Measurements from ENCODE around the gene ORAI3.

DNA sequence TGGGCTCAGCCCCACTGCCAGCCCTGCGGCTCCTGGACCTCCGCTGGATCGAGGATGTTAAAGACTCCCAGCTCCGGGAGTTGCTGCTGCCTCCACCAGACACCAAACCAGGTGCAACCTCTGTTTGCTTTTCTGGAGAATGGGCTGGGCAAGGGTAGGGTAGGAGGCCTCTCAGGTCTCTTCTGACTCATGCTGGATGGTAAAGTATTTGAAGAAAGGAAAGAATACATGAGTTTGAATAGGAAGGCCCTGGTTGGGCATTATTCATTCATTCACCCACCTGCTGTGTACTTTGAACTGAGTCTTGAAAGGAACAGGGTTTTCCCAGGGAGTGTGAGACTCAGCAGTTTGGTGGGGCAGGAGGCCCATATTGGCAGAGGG lies 6.5 kb upstream of the ORAI3 start:
- TF ChIP-seq, protein P1, sequence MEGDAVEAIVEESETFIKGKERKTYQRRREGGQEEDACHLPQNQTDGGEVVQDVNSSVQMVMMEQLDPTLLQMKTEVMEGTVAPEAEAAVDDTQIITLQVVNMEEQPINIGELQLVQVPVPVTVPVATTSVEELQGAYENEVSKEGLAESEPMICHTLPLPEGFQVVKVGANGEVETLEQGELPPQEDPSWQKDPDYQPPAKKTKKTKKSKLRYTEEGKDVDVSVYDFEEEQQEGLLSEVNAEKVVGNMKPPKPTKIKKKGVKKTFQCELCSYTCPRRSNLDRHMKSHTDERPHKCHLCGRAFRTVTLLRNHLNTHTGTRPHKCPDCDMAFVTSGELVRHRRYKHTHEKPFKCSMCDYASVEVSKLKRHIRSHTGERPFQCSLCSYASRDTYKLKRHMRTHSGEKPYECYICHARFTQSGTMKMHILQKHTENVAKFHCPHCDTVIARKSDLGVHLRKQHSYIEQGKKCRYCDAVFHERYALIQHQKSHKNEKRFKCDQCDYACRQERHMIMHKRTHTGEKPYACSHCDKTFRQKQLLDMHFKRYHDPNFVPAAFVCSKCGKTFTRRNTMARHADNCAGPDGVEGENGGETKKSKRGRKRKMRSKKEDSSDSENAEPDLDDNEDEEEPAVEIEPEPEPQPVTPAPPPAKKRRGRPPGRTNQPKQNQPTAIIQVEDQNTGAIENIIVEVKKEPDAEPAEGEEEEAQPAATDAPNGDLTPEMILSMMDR (IDR thresholded peaks at IDR 0.05; ENCODE audit: poor library complexity, severe bottlenecking), result no peak
- no peak for TF ChIP-seq MXI1 (conservative IDR thresholded peaks at IDR 0.05; ENCODE audit: poor library complexity, severe bottlenecking)
- no peak for TF ChIP-seq EP300 (conservative IDR thresholded peaks at IDR 0.05; ENCODE audit: poor library complexity, severe bottlenecking)
- TF ChIP-seq, protein P2, sequence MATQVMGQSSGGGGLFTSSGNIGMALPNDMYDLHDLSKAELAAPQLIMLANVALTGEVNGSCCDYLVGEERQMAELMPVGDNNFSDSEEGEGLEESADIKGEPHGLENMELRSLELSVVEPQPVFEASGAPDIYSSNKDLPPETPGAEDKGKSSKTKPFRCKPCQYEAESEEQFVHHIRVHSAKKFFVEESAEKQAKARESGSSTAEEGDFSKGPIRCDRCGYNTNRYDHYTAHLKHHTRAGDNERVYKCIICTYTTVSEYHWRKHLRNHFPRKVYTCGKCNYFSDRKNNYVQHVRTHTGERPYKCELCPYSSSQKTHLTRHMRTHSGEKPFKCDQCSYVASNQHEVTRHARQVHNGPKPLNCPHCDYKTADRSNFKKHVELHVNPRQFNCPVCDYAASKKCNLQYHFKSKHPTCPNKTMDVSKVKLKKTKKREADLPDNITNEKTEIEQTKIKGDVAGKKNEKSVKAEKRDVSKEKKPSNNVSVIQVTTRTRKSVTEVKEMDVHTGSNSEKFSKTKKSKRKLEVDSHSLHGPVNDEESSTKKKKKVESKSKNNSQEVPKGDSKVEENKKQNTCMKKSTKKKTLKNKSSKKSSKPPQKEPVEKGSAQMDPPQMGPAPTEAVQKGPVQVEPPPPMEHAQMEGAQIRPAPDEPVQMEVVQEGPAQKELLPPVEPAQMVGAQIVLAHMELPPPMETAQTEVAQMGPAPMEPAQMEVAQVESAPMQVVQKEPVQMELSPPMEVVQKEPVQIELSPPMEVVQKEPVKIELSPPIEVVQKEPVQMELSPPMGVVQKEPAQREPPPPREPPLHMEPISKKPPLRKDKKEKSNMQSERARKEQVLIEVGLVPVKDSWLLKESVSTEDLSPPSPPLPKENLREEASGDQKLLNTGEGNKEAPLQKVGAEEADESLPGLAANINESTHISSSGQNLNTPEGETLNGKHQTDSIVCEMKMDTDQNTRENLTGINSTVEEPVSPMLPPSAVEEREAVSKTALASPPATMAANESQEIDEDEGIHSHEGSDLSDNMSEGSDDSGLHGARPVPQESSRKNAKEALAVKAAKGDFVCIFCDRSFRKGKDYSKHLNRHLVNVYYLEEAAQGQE (IDR thresholded peaks at IDR 0.05; ENCODE audit: borderline replicate concordance), result no peak
- TF ChIP-seq EZH2 (IDR thresholded peaks at IDR 0.05; ENCODE audit: borderline replicate concordance, insufficient read depth, low read length, poor library complexity, severe bottlenecking), result no peak
- no peak for TF ChIP-seq POLR2AphosphoS5 (IDR thresholded peaks at IDR 0.05)
- no peak for TF ChIP-seq RAD21 (conservative IDR thresholded peaks at IDR 0.05)
- no peak for TF ChIP-seq TAF1 (IDR thresholded peaks at IDR 0.05; ENCODE audit: low read depth)
